Activated CD8-positive, alpha-beta memory T cell treated with anti-CD3 and anti-CD28 coated beads, Interleukin-2, amount 50 U/mL, for 48 hours (primary cell): ENCODE results near the gene COQ10B.

Source experiments
- DNase-seq: peaks from one replicate; pipeline ENCODE4 v3.0.0-alpha.2; 2020

The COQ10B gene

DNA sequence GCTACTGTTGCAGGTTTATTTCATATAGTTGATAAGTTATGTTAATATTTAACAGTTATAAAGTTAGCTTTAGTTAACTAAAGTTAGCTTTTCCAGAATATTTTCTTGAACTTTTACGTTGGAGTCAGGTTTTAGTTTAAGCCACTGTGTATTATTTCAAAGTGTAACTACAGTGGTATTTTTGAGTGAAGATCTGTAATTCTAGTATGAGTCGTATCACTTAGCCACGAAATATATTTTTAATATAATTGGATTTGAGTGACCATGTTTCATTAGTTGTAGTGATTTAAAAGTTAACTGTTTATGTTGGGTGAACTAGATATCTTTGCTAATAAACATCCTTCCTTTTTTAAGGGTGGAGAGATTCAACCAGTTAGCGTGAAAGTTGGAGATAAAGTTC is 49.3 kb downstream of the COQ10B start:
- no peak for DNase-seq

DNA sequence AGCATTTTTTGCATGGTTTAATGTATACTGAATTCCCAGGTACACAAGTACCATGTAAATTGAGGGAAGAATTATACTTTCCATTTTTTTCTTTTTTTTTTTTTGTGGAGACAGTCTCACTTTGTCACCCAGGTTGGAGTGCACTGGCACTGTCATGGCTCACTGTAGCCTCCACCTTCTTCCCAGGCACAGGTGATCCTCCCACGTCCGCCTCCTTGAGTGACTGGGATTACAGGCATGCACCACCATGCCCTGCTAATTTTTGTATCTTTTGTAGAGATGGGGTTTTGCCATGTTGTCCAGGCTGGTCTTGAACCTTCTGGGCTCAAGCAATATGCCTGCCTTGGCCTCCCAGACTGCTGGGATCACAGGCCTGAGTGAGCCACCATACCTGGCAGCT is 50.6 kb downstream of the COQ10B start:
- DNase-seq = no peak

DNA sequence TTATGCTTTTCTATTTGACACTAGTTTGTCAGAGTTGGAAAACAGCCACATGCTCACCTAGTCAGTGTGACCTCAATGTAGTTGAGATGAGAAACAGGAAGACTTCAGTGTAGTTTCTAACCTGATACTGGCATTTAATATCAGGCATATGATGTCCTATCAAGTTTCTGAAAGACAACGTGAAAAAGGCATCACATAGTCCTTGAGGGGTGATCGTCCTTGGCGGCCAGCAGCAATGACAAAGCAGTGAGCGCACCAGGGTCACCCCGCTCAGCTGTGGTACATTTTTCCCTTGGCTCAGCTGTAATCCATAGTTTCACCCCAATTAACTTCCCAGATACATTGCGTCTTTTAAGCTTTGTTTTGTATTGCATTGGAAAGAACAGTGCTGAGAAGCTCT is 51.2 kb downstream of the COQ10B start:
- no peak for DNase-seq

DNA sequence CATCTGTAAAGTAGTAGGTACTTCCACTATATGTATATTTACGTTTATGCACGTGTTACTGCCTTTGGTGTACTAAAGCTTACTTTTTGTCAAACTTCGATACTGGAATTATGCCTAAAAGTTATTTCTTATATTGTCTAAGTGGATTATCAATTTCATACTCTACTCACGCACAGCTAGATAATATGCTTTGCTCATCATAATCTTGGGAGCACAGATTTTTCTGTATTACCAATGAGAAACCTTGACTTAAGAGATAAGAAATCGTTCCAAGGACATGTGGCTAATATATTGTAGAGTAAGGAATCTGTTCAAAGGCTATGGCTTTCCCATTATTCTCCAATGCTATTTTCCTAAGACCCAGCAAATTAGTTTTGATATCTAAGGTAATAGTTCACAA is 53.3 kb downstream of the COQ10B start:
- no peak for DNase-seq

DNA sequence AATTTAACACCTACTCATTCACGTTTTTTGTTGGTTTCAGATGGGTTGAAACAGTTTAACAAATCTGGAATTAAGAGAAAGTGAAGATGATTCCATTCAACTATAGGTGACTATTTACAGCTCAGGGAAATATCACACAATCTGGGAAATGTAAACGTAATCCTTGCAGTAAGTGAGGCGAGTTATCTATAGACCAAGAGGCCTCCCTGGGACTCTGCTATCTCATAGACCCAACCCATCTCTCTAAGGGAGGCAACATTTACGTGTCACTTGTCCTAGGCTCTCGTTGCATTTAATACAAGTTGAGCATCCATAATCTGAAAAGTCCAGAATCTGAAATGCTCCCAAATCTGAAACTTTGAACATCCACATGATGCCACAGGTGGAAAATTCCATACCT is 60.6 kb downstream of the COQ10B start:
- no peak for DNase-seq

DNA sequence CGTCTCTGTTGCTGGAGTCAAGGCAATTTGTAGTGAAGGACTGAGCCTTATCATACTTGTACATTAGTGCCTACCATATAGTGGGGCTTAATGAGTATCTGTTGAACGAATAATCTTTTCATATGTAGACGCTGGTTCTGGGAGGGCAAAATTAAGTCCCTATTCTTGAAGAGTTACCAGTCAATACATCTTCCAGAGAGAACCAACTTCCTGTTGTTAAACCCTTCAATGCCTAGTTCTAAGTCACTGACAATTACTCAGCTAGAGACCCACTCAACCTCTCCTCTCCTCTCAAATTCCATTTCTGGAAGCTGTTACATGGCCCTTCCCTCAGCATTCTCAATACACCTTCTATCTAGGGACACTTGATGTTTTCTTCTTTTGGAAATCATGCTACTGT is 61.4 kb downstream of the COQ10B start:
- no peak for DNase-seq

DNA sequence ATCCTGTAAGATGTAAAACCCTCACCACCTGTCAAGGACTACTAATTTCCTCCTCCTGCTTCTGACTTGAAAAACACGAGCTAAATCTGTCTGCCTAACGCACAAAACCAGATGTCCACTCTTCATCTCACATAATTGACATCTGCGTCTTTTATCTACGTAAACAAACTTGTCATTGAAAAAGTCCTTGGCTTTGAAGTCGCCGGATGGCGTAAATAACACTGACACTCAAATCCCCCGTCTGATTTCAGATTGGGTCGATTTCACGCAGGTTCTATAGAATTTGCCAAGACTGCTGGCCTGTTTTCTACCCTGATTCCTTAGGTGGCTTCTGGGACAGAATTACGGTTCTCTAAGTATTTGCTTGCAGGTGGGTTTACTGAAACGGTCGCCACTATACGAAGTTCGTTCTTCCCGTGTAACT is 62.0 kb downstream of the COQ10B start:
- DNase-seq = no peak

DNA sequence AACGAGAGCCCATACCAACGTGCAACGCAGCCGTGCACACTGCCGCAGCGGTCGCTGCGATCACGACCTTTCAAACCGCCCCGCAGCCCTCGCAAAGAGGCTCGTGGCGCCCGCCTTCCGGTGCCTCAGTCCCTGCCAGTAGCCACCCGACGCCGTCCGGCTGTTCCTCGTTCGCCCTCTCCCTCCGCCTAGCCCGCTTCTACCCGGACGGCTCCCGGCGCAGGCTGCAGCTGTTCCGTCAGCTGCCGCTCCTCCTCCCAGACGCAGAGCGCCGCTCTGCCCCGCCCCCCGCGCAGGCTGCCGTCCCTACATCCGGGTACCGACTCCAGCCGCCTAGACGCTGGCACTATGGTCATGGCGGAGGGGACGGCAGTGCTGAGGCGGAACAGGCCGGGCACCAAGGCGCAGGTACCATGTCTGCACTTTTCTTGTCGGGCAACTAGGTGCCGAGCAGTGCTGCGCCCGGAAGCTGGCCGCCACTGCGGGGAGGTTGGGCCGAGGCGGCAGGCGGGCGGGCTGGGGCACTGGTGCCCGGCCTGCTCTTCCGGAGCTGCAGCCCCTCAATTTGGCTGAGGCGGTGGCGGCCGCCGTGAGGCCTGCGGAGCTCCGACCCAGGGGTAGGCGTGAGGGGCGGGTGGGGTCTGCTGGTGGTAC is 62.5 kb downstream of the COQ10B start, which contains the start of gene MOB4:
Gene MOB4 (plus strand): TSS at position 328 of the 654 bp plus-strand sequence. CDS start 21 bp downstream, at position 349.
- DNase-seq = peak; percentile 97

DNA sequence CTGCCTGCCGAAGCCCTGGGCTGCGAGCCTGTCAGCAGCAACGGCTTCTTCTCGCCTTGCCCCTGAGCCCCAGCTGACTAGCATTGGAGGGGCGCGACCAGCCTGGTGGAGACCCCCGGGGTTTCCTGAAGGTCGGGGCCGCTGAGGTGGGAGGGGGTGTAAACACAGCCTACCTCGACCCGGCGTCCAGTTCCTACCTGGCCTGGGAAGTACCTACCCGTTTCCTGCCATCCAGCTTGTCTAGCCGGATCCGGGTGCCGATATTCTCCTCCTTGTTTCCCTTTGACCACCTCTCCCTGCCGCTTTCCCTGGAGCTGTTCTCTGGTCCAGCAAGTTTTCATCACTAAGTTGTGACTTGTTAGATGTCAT is 63.0 kb downstream of the COQ10B start:
- DNase-seq = peak; percentile 65

DNA sequence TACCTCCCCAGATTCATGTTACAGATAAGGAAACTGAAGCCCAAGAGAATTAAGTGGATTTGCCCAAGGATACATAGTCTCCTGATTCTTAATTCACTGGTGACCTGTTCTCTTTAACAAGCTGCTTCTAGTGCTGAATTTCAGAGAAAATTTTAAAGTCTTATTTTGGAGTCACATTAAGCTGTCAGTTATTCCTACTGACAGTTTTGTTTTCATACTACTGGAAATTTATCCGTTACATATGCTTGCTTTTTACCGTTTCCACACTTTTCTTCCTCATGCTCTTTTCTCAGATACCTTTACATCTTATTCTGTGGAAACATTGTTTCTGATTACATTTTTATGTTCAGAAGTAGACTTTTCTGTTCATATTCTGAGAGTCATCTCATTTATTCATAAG is 63.8 kb downstream of the COQ10B start:
- DNase-seq = no peak
